ENCODE measurements around the gene PPID.
"Not testable (repeated sequence)": the region's sequence is repeated elsewhere in the genome, so short reads cannot be mapped to it uniquely, and the experiment has no call there.

PPID gene

GRCh38 chr4:158762553-158762952 lies 39.4 kb upstream of the PPID start:
- Histone ChIP-seq H3K9ac (no peak overlapping the region), H3K4me2 (no peak overlapping the region), H3K4me3 (IDR thresholded peaks at IDR 0.05; ENCODE audit: insufficient read depth, low read depth, low read length) (no peak overlapping the region), H3K79me2 (ENCODE audit: insufficient read depth, low read depth) (no peaks in the 10 kb centered on the region), H3K4me1 (ENCODE audit: low read depth, poor library complexity, severe bottlenecking) (no peaks in the 10 kb centered on the region), H3K27ac (no peak overlapping the region), H2AFZ (ENCODE audit: low read depth) (no peak overlapping the region), H4K20me1 (ENCODE audit: insufficient read depth) (no peaks in the 10 kb centered on the region), H3K36me3 (ENCODE audit: insufficient read depth) (no peaks in the 10 kb centered on the region), H3K27me3 (ENCODE audit: insufficient read depth, low read depth) (no peaks in the 10 kb centered on the region; the same call in 1 of the 2 replicates)
- TF ChIP-seq, protein P1, sequence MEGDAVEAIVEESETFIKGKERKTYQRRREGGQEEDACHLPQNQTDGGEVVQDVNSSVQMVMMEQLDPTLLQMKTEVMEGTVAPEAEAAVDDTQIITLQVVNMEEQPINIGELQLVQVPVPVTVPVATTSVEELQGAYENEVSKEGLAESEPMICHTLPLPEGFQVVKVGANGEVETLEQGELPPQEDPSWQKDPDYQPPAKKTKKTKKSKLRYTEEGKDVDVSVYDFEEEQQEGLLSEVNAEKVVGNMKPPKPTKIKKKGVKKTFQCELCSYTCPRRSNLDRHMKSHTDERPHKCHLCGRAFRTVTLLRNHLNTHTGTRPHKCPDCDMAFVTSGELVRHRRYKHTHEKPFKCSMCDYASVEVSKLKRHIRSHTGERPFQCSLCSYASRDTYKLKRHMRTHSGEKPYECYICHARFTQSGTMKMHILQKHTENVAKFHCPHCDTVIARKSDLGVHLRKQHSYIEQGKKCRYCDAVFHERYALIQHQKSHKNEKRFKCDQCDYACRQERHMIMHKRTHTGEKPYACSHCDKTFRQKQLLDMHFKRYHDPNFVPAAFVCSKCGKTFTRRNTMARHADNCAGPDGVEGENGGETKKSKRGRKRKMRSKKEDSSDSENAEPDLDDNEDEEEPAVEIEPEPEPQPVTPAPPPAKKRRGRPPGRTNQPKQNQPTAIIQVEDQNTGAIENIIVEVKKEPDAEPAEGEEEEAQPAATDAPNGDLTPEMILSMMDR (conservative IDR thresholded peaks at IDR 0.05; ENCODE audit: low read depth, low read length): no peak

- TF ChIP-seq, protein P1 (conservative IDR thresholded peaks at IDR 0.05; ENCODE audit: low read depth, low read length): no peak
- no peak overlapping the region for H3K4me3 ChIP-seq (IDR thresholded peaks at IDR 0.05; ENCODE audit: insufficient read depth, low read depth, low read length)
Measured at GRCh38 chr4:158760866-158761265, 37.7 kb upstream of the PPID start.

GRCh38 chr4:158759539-158759938 lies 36.3 kb upstream of the PPID start:
- H3K36me3 ChIP-seq (ENCODE audit: insufficient read depth); H4K20me1 ChIP-seq (ENCODE audit: insufficient read depth); H3K27ac ChIP-seq; H3K4me3 ChIP-seq (IDR thresholded peaks at IDR 0.05; ENCODE audit: insufficient read depth, low read depth, low read length); H3K79me2 ChIP-seq (ENCODE audit: insufficient read depth, low read depth); H3K4me1 ChIP-seq (ENCODE audit: low read depth, poor library complexity, severe bottlenecking); H3K9ac ChIP-seq; H3K4me2 ChIP-seq; H2AFZ ChIP-seq (ENCODE audit: low read depth); H3K27me3 ChIP-seq (ENCODE audit: insufficient read depth, low read depth): not testable (repeated sequence)

More at GRCh38 chr4:158760866-158761265, 37.7 kb upstream of the PPID start:
- Histone ChIP-seq H3K4me2 (no peak overlapping the region), H2AFZ (ENCODE audit: low read depth) (no peak overlapping the region), H4K20me1 (ENCODE audit: insufficient read depth) (no peaks in the 10 kb centered on the region), H3K27ac (no peak overlapping the region), H3K79me2 (ENCODE audit: insufficient read depth, low read depth) (no peaks in the 10 kb centered on the region), H3K4me1 (ENCODE audit: low read depth, poor library complexity, severe bottlenecking) (no peaks in the 10 kb centered on the region), H3K36me3 (ENCODE audit: insufficient read depth) (no peaks in the 10 kb centered on the region), H3K27me3 (ENCODE audit: insufficient read depth, low read depth) (no peaks in the 10 kb centered on the region; the same call in 1 of the 2 replicates), H3K9ac (no peak overlapping the region)

DNA sequence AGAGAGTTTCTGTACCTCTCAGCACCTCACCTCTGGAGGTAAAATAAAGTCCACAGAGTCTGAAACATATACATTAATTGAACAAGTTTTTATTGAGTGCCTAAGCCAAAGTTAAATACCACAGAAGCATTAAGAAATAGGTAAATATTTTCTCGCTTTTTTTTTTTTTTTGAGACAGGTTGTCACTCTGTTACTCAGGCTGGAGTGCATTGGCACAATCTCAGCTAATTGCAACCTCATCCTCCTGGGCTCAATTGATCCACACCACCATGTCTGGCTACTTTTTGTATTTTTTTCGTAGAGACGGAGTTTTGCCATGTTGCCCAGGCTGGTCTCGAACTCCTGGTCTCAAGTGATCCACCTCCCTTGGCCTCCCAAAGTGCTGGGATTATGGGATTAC lies 35.5 kb upstream of the PPID start:
- H3K27me3 ChIP-seq (ENCODE audit: insufficient read depth, low read depth): no peaks in the 10 kb centered on the region
- no peak overlapping the region for H3K4me3 ChIP-seq (IDR thresholded peaks at IDR 0.05; ENCODE audit: insufficient read depth, low read depth, low read length)
- no peak overlapping the region for H3K27ac ChIP-seq
- H3K36me3 ChIP-seq (ENCODE audit: insufficient read depth): no peaks in the 10 kb centered on the region
- TF ChIP-seq, protein P1 (conservative IDR thresholded peaks at IDR 0.05; ENCODE audit: low read depth, low read length): no peak
- H3K4me2 ChIP-seq: no peak overlapping the region
- H3K79me2 ChIP-seq (ENCODE audit: insufficient read depth, low read depth): no peaks in the 10 kb centered on the region
- H3K9ac ChIP-seq: no peak overlapping the region
- H3K4me1 ChIP-seq (ENCODE audit: low read depth, poor library complexity, severe bottlenecking): no peaks in the 10 kb centered on the region
- H2AFZ ChIP-seq (ENCODE audit: low read depth): no peak overlapping the region
- H4K20me1 ChIP-seq (ENCODE audit: insufficient read depth): no peaks in the 10 kb centered on the region

DNA sequence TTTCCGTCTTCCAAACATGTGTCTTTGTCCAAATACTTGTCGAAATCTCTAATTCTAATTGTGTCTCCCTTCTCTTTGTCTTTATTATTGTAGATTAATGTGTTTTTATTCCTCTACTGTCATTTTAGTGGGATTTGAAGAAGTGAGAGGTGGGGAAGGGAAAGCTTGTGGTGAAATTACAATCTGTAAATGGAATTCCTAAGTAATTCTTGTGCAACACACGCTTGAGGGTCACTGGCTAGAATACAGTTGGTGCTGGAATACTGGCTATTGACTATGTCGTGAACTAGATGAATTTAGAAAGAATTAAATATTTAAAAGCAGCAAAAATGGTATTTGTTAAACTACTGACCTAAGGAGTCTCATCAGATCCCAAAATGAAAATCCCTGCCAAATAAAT lies 34.9 kb upstream of the PPID start:
- no peaks in the 10 kb centered on the region for H3K79me2 ChIP-seq (ENCODE audit: insufficient read depth, low read depth)
- H3K4me2 ChIP-seq: no peak overlapping the region
- no peak overlapping the region for H2AFZ ChIP-seq (ENCODE audit: low read depth)
- no peaks in the 10 kb centered on the region for H3K36me3 ChIP-seq (ENCODE audit: insufficient read depth)
- no peaks in the 10 kb centered on the region for H3K4me1 ChIP-seq (ENCODE audit: low read depth, poor library complexity, severe bottlenecking)
- no peaks in the 10 kb centered on the region for H3K27me3 ChIP-seq (ENCODE audit: insufficient read depth, low read depth)
- no peaks in the 10 kb centered on the region for H4K20me1 ChIP-seq (ENCODE audit: insufficient read depth)
- TF ChIP-seq, protein P1 (conservative IDR thresholded peaks at IDR 0.05; ENCODE audit: low read depth, low read length): no peak
- H3K9ac ChIP-seq: no peak overlapping the region
- H3K4me3 ChIP-seq (IDR thresholded peaks at IDR 0.05; ENCODE audit: insufficient read depth, low read depth, low read length): no peak overlapping the region
- H3K27ac ChIP-seq: no peak overlapping the region
